DND-41 (cell line): ENCODE data around the gene FXYD5.

Experiments used
- ATAC-seq: fragments of 200-7000 bp; cut with Tn5 transposase; 3 replicates; pipeline ENCODE4 v1.9.1; 2021; ENCODE audit warnings: low read depth; ENCODE audit not compliant: insufficient read depth
- DNase-seq: peaks from one replicate; pipeline ENCODE4 v3.0.0-alpha.2; 2020
- H2AFZ ChIP-seq: 2 replicates; pipeline ENCODE4 v1.6.0; 2012; ENCODE audit warnings: low read depth, low read length
- H3K27ac ChIP-seq: 2 replicates; pipeline ENCODE4 v1.5.1; 2012; ENCODE audit warnings: low read length, inconsistent platforms
- H3K27me3 ChIP-seq: fragments of 200-600 bp; sonication (generic); 2 replicates; pipeline ENCODE4 v1.6.0; 2012; ENCODE audit warnings: low read length, mild to moderate bottlenecking, inconsistent platforms; ENCODE audit not compliant: insufficient read depth, poor library complexity
- H3K36me3 ChIP-seq: 2 replicates; pipeline ENCODE4 v1.5.1; 2012; ENCODE audit warnings: low read length, inconsistent platforms; ENCODE audit not compliant: insufficient read depth
- H3K4me1 ChIP-seq: 2 replicates; pipeline ENCODE4 v1.5.1; 2012; ENCODE audit warnings: mild to moderate bottlenecking, low read length; ENCODE audit not compliant: insufficient read depth
- H3K4me2 ChIP-seq: 2 replicates; pipeline ENCODE4 v1.6.0; 2012; ENCODE audit warnings: mild to moderate bottlenecking, moderate library complexity, low read length, inconsistent platforms; ENCODE audit not compliant: insufficient read depth
- H3K4me3 ChIP-seq, 2 experiments: fragments of 200-600 bp in 1 of 2; shearing (Covaris generic) in 1 of 2; 2 replicates each; pipeline ENCODE4 v1.5.1; 2012 to 2016; ENCODE audit warnings: inconsistent platforms in 2 of 2, low read length in 2 of 2, mild to moderate bottlenecking in 2 of 2, low read depth in 1 of 2, moderate library complexity in 1 of 2
- H3K79me2 ChIP-seq: 2 replicates; pipeline ENCODE4 v1.6.0; 2012; ENCODE audit warnings: low read length, inconsistent platforms; ENCODE audit not compliant: insufficient read depth
- H3K9ac ChIP-seq: 2 replicates; pipeline ENCODE4 v1.6.0; 2012; ENCODE audit warnings: low read depth, mild to moderate bottlenecking, inconsistent platforms, low read length, moderate library complexity
- H3K9me3 ChIP-seq: 2 replicates; pipeline ENCODE4 v1.5.1; 2012; ENCODE audit warnings: low read length, moderate library complexity, mild to moderate bottlenecking, inconsistent platforms; ENCODE audit not compliant: insufficient read depth, severe bottlenecking
- H4K20me1 ChIP-seq: 2 replicates; pipeline ENCODE4 v1.6.0; 2012; ENCODE audit warnings: low read length; ENCODE audit not compliant: insufficient read depth
- CTCF ChIP-seq: IDR thresholded peaks from 2 replicates; pipeline ENCODE4 v1.5.1; 2012; ENCODE audit warnings: borderline replicate concordance, low read length, moderate library complexity, mild to moderate bottlenecking; ENCODE audit not compliant: poor library complexity, severe bottlenecking; ENCODE audit errors: extremely low read depth
- EZH2 ChIP-seq: IDR thresholded peaks from 3 replicates; pipeline ENCODE4 v1.6.1; 2012; ENCODE audit warnings: borderline replicate concordance, low read depth, mild to moderate bottlenecking, moderate library complexity, low read length, inconsistent platforms; ENCODE audit not compliant: severe bottlenecking

FXYD5 gene

GRCh38 chr19:35171730-35172129, 17.2 kb downstream of the FXYD5 start:
- Histone ChIP-seq H3K4me2 (no peak overlapping the region), H3K9ac (no peak overlapping the region), H3K27me3 (no peaks in the 10 kb centered on the region), H3K27ac (no peak overlapping the region), H2AFZ (no peak overlapping the region), H3K9me3 (no peaks in the 10 kb centered on the region), H3K4me1 (no peaks in the 10 kb centered on the region), H3K36me3 (peaks cover 16% of the 10 kb centered on the region), H3K4me3 (no peak overlapping the region), H3K79me2 (no peaks in the 10 kb centered on the region), H4K20me1 (no peaks in the 10 kb centered on the region)
- no peak for TF ChIP-seq EZH2
- TF ChIP-seq CTCF, result no peak
- ATAC-seq (no peak), DNase-seq (no peak)

GRCh38 chr19:35174226-35174625, 19.7 kb downstream of the FXYD5 start:
- no peaks in the 10 kb centered on the region for H3K4me1 ChIP-seq
- TF ChIP-seq CTCF, result no peak
- no peak for TF ChIP-seq EZH2

GRCh38 chr19:35176181-35176570, 21.6 kb downstream of the FXYD5 start:
- H3K4me3 ChIP-seq, result no peak overlapping the region
- H3K79me2 ChIP-seq, result no peaks in the 10 kb centered on the region
- ATAC-seq, result no peak

More at GRCh38 chr19:35174226-35174625, 19.7 kb downstream of the FXYD5 start:
- H4K20me1 ChIP-seq, result no peaks in the 10 kb centered on the region
- H2AFZ ChIP-seq, result no peak overlapping the region
- no peak for DNase-seq
- no peaks in the 10 kb centered on the region for H3K9me3 ChIP-seq
- no peak for ATAC-seq
- H3K79me2 ChIP-seq, result no peaks in the 10 kb centered on the region
- H3K9ac ChIP-seq, result no peak overlapping the region
- H3K4me3 ChIP-seq, result no peak overlapping the region
- H3K36me3 ChIP-seq, result peaks cover 8% of the 10 kb centered on the region; the same call in 1 of the 2 replicates
- no peak overlapping the region for H3K4me2 ChIP-seq
- H3K27me3 ChIP-seq, result no peaks in the 10 kb centered on the region
- H3K27ac ChIP-seq, result no peak overlapping the region

More at GRCh38 chr19:35176181-35176570, 21.6 kb downstream of the FXYD5 start:
- no peaks in the 10 kb centered on the region for H3K27me3 ChIP-seq
- no peak for DNase-seq
- no peaks in the 10 kb centered on the region for H3K9me3 ChIP-seq
- no peaks in the 10 kb centered on the region for H4K20me1 ChIP-seq
- no peaks in the 10 kb centered on the region for H3K4me1 ChIP-seq
- no peaks in the 10 kb centered on the region for H3K36me3 ChIP-seq
- no peak overlapping the region for H3K9ac ChIP-seq
- no peak for TF ChIP-seq EZH2
- TF ChIP-seq CTCF, result no peak
- H3K27ac ChIP-seq, result no peak overlapping the region
- no peak overlapping the region for H2AFZ ChIP-seq
- no peak overlapping the region for H3K4me2 ChIP-seq
